Endothelial cell of umbilical vein (primary cell): Measurements from ENCODE around the gene C19orf44. TPM values are rescaled to one million over a fixed set of nuclear protein-coding genes. Genes with fewer than 3 reads are reported as not detected.

Experiments used
- BruUV-seq: library from RNA; stranded (reverse); fragments of 400-500 nt; replicated peaks from 2 replicates; lab custom pipeline; 2021; lab: Mats Ljungman, UMichigan
- CTCF ChIA-PET: fragments of 300-600, 350-600 bp; sonication (Branson Sonifier 250); formaldehyde crosslinking; loops from one replicate; lab custom pipeline; 2021; ENCODE audit warnings: antibody characterized with exemption, inconsistent platforms; lab: Charles Lee
- POLR2A ChIA-PET: fragments of 300-600, 350-600 bp; sonication (Branson Sonifier 250); formaldehyde crosslinking; loops from one replicate; lab custom pipeline; 2021; ENCODE audit warnings: antibody characterized with exemption, inconsistent platforms; lab: Charles Lee
- DNase-seq: peaks from one replicate; pipeline ENCODE4 v3.0.0-alpha.2; 2011; ENCODE audit warnings: low read depth, low spot score
- FAIRE-seq: peaks from 2 replicates; lab custom pipeline; 2011; peaks lifted over from hg19 to GRCh38; lab: Jason Lieb, UNC
- H2AFZ ChIP-seq: 2 replicates; pipeline ENCODE4 v1.6.0; 2012; ENCODE audit warnings: low read depth, low read length, control low read depth, inconsistent platforms
- H3K27ac ChIP-seq: 2 replicates; pipeline ENCODE4 v1.5.1; 2011; ENCODE audit warnings: low read depth, mild to moderate bottlenecking, control low read depth, low read length, moderate library complexity; ENCODE audit not compliant: insufficient read depth
- H3K27me3 ChIP-seq, 2 experiments: 2 replicates each; pipeline versions ENCODE4 v1.6.0 to v1.6.1; 2011; ENCODE audit warnings: low read length in 2 of 2, mixed read lengths in 1 of 2; ENCODE audit not compliant: control insufficient read depth in 2 of 2, insufficient read depth in 2 of 2
- H3K36me3 ChIP-seq, 2 experiments: 2 replicates in 1 of 2; 3 replicates in 1 of 2; pipeline ENCODE4 v1.5.1; 2011; ENCODE audit warnings: low read length in 2 of 2, mild to moderate bottlenecking in 1 of 2, moderate library complexity in 1 of 2; ENCODE audit not compliant: control insufficient read depth in 2 of 2, insufficient read depth in 2 of 2; ENCODE audit errors: extremely low read depth in 1 of 2
- H3K4me1 ChIP-seq: 3 replicates; pipeline ENCODE4 v1.5.1; 2011; ENCODE audit warnings: mild to moderate bottlenecking, low read length; ENCODE audit not compliant: control insufficient read depth, insufficient read depth; ENCODE audit errors: extremely low read depth
- H3K4me2 ChIP-seq: 2 replicates; pipeline ENCODE4 v1.6.1; 2011; ENCODE audit warnings: low read length, control low read depth, mixed read lengths; ENCODE audit not compliant: insufficient read depth
- H3K4me3 ChIP-seq, 3 experiments: fragments of 200-600 bp in 1 of 3; sonication (generic), shearing (Covaris generic) in 1 of 3; replicated peaks in 1 of 3; 2 replicates each; pipeline ENCODE4 v1.5.1; 2011 to 2016; ENCODE audit warnings: control low read depth in 3 of 3, low read length in 3 of 3, mild to moderate bottlenecking in 2 of 3, inconsistent platforms in 1 of 3, low read depth in 1 of 3, moderate library complexity in 1 of 3; ENCODE audit not compliant: insufficient read depth in 1 of 3
- H3K79me2 ChIP-seq: 2 replicates; pipeline ENCODE4 v1.6.0; 2012; ENCODE audit warnings: low read length, inconsistent platforms; ENCODE audit not compliant: control insufficient read depth, insufficient read depth
- H3K9ac ChIP-seq: replicated peaks from 2 replicates; pipeline ENCODE3; 2011; ENCODE audit warnings: low read length, control low read depth; ENCODE audit not compliant: insufficient read depth; ENCODE audit errors: extremely low read depth
- H3K9me1 ChIP-seq: replicated peaks from 3 replicates; pipeline ENCODE4 v1.6.0; 2011; ENCODE audit warnings: mild to moderate bottlenecking, low read length; ENCODE audit not compliant: control insufficient read depth, insufficient read depth; ENCODE audit errors: extremely low read depth
- H3K9me3 ChIP-seq: replicated peaks from 2 replicates; pipeline ENCODE4 v1.5.1; 2012; ENCODE audit warnings: low read length, inconsistent platforms; ENCODE audit not compliant: control insufficient read depth, insufficient read depth
- H4K20me1 ChIP-seq: replicated peaks from 2 replicates; pipeline ENCODE3; 2011; ENCODE audit warnings: mild to moderate bottlenecking, low read length; ENCODE audit not compliant: control insufficient read depth, insufficient read depth; ENCODE audit errors: extremely low read depth
- CTCF ChIP-seq, 2 donors: IDR thresholded peaks; 1 replicate in 1 of 2; 2 replicates in 1 of 2; pipeline ENCODE4 v1.5.1; 2011; ENCODE audit warnings: low read length in 2 of 2, mild to moderate bottlenecking in 2 of 2, moderate library complexity in 2 of 2, control low read depth in 1 of 2, inconsistent platforms in 1 of 2, low read depth in 1 of 2; ENCODE audit not compliant: insufficient read depth in 1 of 2; ENCODE audit errors: extremely low read depth in 1 of 2
- EZH2 ChIP-seq: IDR thresholded peaks from 2 replicates; pipeline ENCODE4 v1.6.1; 2012; ENCODE audit warnings: borderline replicate concordance, low read depth, mild to moderate bottlenecking, moderate library complexity, low read length, inconsistent platforms; ENCODE audit not compliant: severe bottlenecking
- FOS ChIP-seq: IDR thresholded peaks from 2 replicates; pipeline ENCODE4 v1.6.1; 2011; ENCODE audit warnings: mild to moderate bottlenecking, low read length, moderate library complexity, borderline replicate concordance; ENCODE audit not compliant: insufficient read depth
- GATA2 ChIP-seq: IDR thresholded peaks from 2 replicates; pipeline ENCODE4 v1.7.0; 2011; ENCODE audit warnings: low read depth, mild to moderate bottlenecking, moderate library complexity, mixed read lengths, low read length; ENCODE audit not compliant: insufficient read length, insufficient read depth
- JUN ChIP-seq: IDR thresholded peaks from 2 replicates; pipeline ENCODE4 v1.6.1; 2011; ENCODE audit warnings: borderline replicate concordance, low read depth; ENCODE audit not compliant: insufficient read length, insufficient read depth
- MAX ChIP-seq: IDR thresholded peaks from 2 replicates; pipeline ENCODE4 v1.6.1; 2011; ENCODE audit not compliant: insufficient read depth, insufficient read length
- MYC ChIP-seq: IDR thresholded peaks from one replicate; pipeline ENCODE4 v1.6.1; 2011; ENCODE audit warnings: mild to moderate bottlenecking, low read depth, low read length
- POLR2A ChIP-seq: IDR thresholded peaks from 2 replicates; pipeline ENCODE4 v1.6.1; 2012; ENCODE audit warnings: low read depth, mild to moderate bottlenecking, control low read depth, low read length
- POLR2AphosphoS5 ChIP-seq: IDR thresholded peaks from 2 replicates; pipeline ENCODE4 v1.6.1; 2012; ENCODE audit warnings: low read depth, mild to moderate bottlenecking, control low read depth, low read length, moderate library complexity; ENCODE audit not compliant: insufficient read depth
- dilution Hi-C: fragments of 300-500 bp; cut with MboI; formaldehyde crosslinking; loops from one replicate; pipeline ENCODE4 v1.15.0; 2019; ENCODE audit warnings: low sequenced_read_pairs; ENCODE audit not compliant: extremely low pct_ligation_motif_present
- intact Hi-C: fragments of 100-400 bp; cut with micrococcal nuclease; formaldehyde crosslinking; loops from one replicate; pipeline ENCODE4 v1.10.0; 2022
- polyA plus RNA-seq, 4 experiments: library from polyadenylated mRNA; depleted of rRNA in 3 of 4; stranded (reverse) in 3 of 4; unstranded in 1 of 4; fragments of >200 nt; gene quantifications; 2 replicates each; pipeline versions ENCODE4 v1.2.1 to v1.2.3, GENCODE V29; 2011 to 2012; ENCODE audit warnings: missing spikeins in 1 of 4
- total RNA-seq: library from RNA; stranded (reverse); gene quantifications from 2 replicates; pipeline ENCODE4 v1.2.3, GENCODE V29; 2021

C19orf44 gene
- total and polyA plus RNA-seq, 2 donors (not counting 3 experiments of a cell fraction or from before 2014, with no cell fraction given), result 3.5 to 4.3 TPM

GRCh38 chr19:16524991-16525734 is 29.0 kb downstream of the C19orf44 start:
- no peak overlapping the region for H3K27ac ChIP-seq
- no peaks in the 10 kb centered on the region for H3K9me3 ChIP-seq
- no peaks in the 10 kb centered on the region for H3K79me2 ChIP-seq
- H3K36me3 ChIP-seq, result peaks cover 30 to 72% of the 10 kb centered on the region in 2 experiments
- no peak overlapping the region for H3K4me2 ChIP-seq
- no peak for DNase-seq
- H3K4me1 ChIP-seq, result no peaks in the 10 kb centered on the region
- H3K9me1 ChIP-seq, result no peaks in the 10 kb centered on the region
- TF ChIP-seq FOS, result no peak
- no peak for TF ChIP-seq JUN
- TF ChIP-seq GATA2, result no peak
- TF ChIP-seq POLR2AphosphoS5, result no peak
- TF ChIP-seq EZH2, result no peak
- TF ChIP-seq CTCF (IDR thresholded peaks at IDR 0.05; ENCODE audit: extremely low read depth in 1 of 2, insufficient read depth in 1 of 2, low read depth in 1 of 2, low read length in 2 of 2), result no peak
- no peak for TF ChIP-seq MAX
- TF ChIP-seq MYC, result no peak
- TF ChIP-seq POLR2A, result no peak
- ChIA-PET CTCF (interaction anchor here (0.6 kb wide), 1 partner anchor 114 kb away, joined by 3 read pairs; no protein-coding TSS in a partner anchor), POLR2A (interaction anchor here (0.7 kb wide), 1 partner anchor 65 kb away, joined by 3 read pairs; no protein-coding TSS in a partner anchor)
- FAIRE-seq, result no peak
- dilution Hi-C loops, result no loop called here
- BruUV-seq, result no TSS peak
- no peaks in the 10 kb centered on the region for H3K27me3 ChIP-seq
- no peaks in the 10 kb centered on the region for H4K20me1 ChIP-seq
- no peak overlapping the region for H3K4me3 ChIP-seq
- no peak overlapping the region for H2AFZ ChIP-seq
- H3K9ac ChIP-seq, result no peak overlapping the region
- intact Hi-C loops, result loop anchor here (5.0 kb wide), 1 partner anchor 102 kb away; the partner anchor contains the start of gene MED26
